Mesenteric fat pad (tissue), 1 donor: ENCODE measurements around the gene ENOSF1. TPM values are rescaled to one million over a fixed set of nuclear protein-coding genes. Genes with fewer than 3 reads are reported as not detected.

Experiments
- DNase-seq: peaks from one replicate; pipeline ENCODE4 v3.0.0-alpha.2; 2020; ENCODE audit warnings: low spot score
- total RNA-seq: library from RNA; stranded (reverse); fragmentation: NEBNext Ultra II Directional; extraction: Animal tissue kit (Norgen Biotek cat#: 25700); gene quantifications from one replicate; pipeline ENCODE4 v1.2.1, GENCODE V29; 2021
- donor health status: DM: yes; HTN: yes; CAD: no.

ENOSF1 gene
- total RNA-seq, 1 donor from 2014 or later = 54.5 TPM

DNA sequence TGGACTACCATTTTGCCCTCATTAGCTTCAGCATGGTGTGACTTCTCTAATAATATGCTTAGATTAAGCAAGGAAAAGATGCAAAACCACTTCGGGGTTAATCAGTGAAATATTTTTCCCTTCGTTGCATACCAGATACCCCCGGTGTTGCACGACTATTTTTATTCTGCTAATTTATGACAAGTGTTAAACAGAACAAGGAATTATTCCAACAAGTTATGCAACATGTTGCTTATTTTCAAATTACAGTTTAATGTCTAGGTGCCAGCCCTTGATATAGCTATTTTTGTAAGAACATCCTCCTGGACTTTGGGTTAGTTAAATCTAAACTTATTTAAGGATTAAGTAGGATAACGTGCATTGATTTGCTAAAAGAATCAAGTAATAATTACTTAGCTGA, 38.7 kb downstream of the ENOSF1 start:
- DNase-seq = no peak

DNA sequence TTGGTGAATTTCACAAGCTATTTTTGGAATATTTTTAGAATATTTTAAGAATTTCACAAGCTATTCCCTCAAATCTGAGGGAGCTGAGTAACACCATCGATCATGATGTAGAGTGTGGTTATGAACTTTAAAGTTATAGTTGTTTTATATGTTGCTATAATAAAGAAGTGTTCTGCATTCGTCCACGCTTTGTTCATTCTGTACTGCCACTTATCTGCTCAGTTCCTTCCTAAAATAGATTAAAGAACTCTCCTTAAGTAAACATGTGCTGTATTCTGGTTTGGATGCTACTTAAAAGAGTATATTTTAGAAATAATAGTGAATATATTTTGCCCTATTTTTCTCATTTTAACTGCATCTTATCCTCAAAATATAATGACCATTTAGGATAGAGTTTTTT, 39.1 kb downstream of the ENOSF1 start:
- DNase-seq = no peak

DNA sequence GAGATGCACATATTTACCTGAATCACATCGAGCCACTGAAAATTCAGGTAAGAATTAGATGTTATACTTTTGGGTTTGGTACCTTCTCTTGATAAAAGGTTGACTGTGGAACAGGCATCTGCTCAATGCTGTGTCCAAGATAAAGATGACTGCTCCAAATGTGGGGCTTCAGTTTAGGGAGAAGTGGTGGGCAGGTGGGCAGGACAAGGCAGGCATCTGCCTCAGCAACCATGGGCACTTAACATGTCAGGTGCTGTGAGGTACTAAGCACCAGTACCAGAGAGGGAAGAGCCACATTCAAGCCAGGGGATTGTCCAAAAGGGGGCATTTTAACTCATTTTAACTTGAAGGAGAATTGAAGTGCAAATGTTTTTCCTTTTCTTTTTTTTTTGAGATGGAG, 41.0 kb downstream of the ENOSF1 start:
- no peak for DNase-seq

DNA sequence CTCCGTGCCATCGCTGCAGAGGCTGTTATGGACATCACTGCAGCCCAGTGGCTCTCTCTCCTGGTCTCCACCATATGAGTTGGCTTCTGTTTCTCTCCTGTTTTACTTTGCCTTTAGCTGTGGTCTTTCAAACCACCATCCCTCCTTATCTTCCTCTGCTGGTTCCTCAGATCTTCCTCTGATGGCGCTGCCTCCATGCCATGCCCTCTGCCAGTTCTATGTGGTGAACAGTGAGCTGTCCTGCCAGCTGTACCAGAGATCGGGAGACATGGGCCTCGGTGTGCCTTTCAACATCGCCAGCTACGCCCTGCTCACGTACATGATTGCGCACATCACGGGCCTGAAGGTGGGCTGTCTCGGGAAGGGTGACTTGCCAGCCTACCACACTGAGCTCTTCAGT, 41.9 kb downstream of the ENOSF1 start:
- DNase-seq = no peak

DNA sequence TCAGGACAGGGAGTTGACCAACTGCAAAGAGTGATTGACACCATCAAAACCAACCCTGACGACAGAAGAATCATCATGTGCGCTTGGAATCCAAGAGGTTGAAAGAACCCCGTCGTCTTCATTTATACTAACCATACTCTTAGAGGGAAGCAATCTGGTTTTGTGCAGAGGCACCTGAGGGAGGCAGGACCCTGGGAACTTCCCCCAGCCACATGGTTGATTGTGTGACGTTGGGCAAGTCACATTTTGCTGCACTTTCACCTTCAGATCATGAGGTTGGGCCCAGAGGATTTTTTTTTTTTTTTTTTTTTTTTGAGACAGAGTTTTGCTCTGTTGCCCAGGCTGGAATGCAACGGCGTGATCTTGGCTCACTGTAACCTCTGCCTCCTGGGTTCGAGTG, 43.4 kb downstream of the ENOSF1 start:
- no peak for DNase-seq

DNA sequence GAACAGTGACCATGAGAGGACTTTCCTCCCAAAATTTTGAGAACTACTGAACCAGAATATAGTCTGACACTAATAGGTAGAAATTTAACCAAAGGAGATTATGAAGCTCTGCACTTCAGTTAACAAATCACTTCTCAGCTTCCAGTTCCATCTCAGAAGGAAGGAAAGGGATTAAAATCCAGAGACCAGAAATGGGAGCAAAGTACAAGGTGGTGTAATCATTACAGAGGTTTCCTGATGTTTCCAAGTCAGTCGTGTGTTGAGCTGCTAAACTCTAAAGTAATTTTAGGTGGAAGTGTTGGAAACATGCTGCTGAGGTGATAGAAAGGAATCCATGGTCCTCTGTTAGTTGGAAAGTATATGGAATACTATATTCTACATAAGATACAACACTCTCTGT, 44.2 kb downstream of the ENOSF1 start:
- DNase-seq = no peak

DNA sequence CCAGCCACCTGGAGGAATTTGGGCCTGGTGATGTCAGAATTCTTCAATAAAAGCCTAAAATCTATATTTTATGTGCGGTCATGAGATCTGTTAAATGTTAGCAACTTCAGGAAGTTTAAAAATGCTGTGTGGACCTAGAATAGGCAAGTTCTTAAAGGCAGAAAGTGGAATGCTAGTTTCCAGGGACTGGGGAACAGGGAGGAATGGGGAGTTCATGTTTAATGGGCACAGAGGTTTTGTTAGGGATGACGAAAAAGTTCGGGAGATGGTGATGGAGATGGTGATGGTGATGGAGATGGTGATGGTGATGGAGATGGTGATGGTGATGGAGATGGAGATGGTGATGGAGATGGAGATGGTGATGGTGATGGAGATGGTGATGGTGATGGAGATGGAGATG, 45.8 kb downstream of the ENOSF1 start:
- DNase-seq = no peak

DNA sequence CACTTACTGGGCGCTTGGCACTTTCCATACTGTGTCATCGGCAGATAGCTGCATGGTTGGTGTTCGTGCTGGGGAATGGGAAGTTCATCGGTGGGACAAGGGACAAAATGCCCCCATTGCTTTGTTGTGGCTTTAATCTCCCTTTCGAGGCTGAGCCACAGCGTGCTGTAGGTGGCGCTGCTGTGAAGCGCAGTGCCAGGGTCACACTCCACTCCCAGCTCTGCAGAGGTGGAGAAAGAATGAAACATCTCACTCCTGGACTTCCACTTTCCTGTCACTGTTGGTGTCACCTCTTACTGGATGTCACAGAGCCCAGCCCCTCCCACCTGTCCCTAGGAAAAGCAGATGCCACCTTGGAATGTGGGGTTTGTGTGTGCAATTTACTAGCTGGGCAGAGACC, 46.3 kb downstream of the ENOSF1 start:
- DNase-seq = no peak

DNA sequence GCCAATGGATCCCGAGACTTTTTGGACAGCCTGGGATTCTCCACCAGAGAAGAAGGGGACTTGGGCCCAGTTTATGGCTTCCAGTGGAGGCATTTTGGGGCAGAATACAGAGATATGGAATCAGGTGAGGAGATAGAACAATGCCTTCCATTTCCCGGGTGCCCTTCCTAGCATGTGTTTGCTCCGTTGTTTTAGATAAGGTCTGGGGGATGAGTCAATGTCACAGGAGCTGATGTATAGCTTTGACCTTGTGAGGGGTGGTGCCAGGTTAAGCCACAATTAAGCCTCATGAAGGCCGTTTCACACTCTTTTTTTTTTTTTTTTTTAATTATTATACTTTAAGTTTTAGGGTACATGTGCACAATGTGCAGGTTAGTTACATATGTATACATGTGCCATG, 50.2 kb downstream of the ENOSF1 start:
- no peak for DNase-seq

DNA sequence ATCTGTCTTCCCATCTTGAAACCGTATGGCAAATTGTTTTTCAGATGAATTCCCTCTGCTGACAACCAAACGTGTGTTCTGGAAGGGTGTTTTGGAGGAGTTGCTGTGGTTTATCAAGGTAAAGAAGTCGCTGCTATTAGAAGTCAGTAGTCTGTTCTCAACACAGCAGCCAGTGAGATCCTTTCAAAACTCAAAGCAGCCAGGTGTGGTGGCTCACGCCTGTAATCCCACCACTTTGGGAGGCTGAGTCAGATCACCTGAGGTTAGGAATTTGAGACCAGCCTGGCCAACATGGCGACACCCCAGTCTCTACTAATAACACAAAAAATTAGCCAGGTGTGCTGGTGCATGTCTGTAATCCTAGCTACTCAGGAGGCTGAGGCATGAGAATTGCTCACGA, 52.8 kb downstream of the ENOSF1 start:
- DNase-seq = no peak

DNA sequence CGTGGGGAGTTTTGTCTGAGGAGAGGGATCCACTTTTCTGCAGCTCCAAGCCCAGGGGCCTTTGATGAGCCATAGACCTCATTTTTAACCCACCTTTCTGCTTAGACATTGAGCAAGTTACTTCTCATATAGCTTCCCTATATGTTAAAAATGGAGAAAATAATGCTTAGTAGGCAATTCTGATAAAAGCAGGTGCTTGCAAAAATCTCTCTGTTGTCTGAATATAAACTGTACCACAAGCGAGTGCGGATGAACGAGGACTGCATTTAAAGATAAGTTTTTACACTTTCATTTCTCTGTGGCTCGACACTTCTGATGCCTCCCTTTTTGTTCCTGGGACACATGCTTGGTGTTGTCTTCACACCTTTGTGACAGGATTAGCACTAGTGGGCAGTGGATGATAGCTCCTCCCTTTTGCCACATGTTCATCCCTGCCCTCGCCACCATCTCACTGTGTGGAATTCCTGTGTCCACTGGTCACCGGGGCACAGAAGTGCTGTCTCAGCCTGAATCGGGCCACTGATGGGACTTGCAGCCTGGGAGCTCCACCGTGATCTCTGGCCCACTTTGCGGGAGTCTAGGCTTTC, 53.4 kb downstream of the ENOSF1 start:
- DNase-seq = no peak

DNA sequence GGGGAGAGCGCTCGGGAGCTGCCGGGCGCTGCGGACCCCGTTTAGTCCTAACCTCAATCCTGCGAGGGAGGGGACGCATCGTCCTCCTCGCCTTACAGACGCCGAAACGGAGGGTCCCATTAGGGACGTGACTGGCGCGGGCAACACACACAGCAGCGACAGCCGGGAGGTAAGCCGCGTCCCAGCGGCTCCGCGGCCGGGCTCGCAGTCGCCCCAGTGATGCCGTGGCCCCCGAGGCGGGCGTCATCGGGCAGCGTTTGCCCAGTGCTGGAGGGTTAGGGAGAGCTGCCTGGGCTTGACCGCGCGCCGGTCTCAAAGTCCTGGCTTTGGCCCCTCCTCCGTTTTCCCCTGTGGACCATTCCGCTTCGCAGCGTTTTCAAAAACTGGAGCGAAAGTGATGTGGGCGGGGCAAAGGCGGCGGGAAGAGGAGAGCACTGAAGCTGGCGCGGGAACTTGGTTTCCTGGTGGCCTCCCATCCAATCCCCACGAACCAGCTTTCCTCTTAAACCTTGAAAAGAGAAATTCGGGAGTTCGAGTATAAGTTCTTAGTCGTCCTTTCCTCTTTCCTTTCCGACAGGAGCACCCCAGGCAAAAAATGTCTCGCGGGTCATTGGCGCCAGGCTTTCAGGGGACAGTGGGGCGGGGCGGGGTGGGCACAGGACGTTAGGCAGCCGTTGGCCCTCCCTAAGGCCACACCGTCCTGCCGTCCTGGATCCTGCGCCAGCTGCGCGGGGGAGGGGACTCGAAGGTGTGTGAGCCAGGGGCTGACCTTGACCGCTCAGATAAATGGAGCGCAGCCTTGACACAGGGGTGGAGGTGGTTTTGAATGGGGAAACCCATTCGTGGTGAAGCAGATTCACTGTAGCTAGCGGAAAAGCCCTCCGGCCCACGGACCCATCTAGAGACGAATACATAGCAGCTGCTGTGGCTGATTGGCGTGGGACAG, 54.2 kb downstream of the ENOSF1 start:
- peak; percentile 91 for DNase-seq

DNA sequence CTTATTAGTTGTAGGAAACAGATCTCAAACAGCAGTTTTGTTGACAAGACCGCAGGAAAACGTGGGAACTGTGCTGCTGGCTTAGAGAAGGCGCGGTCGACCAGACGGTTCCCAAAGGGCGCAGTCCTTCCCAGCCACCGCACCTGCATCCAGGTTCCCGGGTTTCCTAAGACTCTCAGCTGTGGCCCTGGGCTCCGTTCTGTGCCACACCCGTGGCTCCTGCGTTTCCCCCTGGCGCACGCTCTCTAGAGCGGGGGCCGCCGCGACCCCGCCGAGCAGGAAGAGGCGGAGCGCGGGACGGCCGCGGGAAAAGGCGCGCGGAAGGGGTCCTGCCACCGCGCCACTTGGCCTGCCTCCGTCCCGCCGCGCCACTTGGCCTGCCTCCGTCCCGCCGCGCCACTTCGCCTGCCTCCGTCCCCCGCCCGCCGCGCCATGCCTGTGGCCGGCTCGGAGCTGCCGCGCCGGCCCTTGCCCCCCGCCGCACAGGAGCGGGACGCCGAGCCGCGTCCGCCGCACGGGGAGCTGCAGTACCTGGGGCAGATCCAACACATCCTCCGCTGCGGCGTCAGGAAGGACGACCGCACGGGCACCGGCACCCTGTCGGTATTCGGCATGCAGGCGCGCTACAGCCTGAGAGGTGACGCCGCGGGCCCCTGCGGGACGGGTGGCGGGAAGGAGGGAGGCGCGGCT, 55.0 kb downstream of the ENOSF1 start, which contains the start of gene TYMS:
Gene TYMS (plus strand): TSS at position 343 of the 690 bp plus-strand sequence. CDS start 90 bp downstream, at position 433.
- no peak for DNase-seq

DNA sequence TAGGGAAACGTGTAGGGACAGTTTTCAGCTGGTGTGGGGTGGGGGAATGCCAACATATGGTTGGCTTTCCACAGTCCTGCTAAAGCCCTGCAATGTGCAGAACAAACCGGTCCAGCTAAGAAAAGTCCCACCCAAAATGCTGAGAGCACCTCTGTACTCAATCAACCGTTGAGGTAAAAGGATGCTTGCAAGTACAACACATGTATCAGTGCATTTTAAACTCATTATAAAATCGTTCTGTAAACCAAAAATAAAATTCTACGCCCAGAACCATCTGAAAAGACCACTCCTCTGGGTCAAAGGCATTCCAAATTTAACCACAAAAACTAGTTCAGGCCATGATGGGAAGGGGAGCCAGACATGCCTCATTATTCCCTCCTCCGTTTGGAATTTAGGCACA, 57.0 kb downstream of the ENOSF1 start:
- no peak for DNase-seq

DNA sequence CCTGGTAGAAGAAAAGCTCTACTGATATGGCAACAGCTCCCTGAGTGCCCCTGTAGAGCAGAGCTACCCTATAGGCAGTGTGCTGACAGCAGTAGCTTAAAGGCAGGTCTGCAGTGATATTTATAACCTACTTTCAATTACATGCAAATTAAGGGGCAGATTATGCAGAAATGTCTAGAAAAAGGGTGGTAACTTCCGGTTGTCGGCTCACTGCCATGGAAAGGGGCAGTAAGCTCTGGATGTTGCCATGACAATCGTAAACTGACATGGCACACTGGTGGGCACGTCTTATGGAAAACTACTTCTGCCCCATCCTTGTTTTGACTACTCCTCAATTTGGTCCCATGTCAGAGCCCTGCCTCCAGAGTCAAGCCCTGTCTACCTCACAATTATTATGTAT, 57.8 kb downstream of the ENOSF1 start:
- DNase-seq = no peak

DNA sequence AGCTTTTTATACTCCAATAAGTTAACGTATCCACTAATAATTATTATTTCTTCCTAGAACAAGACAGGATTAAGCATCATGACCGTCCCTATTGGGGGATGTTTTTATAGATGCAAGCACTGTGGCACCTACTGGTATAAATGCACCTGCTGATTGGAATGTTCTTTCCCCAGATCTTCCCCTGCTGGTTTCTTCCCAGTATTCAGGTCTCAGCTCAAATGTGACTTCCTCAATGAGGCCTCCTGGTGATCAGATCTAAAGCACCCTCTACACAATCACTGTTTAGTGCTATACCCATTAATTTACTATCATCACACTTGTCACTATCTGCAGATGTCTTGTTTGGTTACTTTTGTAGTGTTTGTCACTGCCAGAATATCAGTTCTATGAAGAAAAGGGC, 58.9 kb downstream of the ENOSF1 start:
- DNase-seq = no peak

DNA sequence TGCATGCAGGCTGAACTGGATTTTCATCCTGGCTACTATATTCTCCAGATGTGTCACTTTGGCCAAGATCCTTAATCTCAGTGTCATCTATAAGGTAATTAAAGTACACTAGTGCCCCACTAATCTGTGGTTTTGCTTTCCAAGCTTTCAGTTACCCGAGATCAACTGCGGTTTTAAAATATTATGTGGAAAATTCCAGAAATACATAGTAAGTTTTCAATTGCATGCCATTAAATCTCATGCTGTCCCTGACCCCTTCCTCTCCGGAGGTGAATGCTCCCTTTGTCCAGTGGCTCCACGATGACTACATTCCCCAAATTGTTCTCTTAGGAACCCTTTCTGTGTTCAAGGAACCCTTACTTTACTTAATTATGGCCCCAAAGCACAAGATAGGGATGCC, 60.3 kb downstream of the ENOSF1 start:
- DNase-seq = no peak

DNA sequence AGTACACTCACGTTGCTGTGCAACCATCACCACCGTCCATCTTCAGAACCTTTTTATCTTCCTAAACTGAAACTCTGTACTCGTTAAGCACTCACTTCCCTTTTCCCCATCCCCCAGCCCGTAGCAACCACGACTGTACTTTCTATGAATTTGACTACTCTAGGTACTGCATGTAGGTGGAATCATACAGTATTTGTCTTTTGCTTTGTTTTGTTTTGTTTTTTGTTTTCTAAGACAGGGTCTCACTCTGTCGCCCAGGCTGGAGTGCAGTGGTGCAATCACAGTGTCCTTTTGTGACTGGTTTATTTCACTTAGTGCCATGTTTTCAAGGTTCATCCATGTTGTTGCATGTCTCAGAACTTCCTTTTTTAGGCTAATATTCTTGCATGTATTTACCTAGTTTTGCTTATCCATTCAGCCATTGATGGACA, 62.0 kb downstream of the ENOSF1 start:
- DNase-seq = no peak

DNA sequence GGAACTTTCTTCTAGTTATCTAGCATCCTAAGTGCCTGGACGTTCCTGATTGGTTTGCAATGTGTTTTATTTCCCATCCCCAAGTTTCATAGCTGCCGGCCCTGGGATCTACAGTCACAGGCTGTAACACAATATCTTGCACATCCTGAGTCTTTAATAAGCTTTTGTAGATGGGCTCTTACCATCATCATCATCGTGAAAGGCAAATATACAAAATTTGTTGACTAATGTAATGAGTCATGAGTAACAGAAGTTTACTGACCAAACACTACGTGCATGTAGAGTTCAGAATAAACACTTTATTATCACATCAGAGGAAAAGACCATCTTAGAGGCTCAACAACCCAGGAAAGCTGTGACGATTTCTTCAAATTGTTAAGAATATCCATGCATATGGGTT, 63.1 kb downstream of the ENOSF1 start:
- DNase-seq = no peak

DNA sequence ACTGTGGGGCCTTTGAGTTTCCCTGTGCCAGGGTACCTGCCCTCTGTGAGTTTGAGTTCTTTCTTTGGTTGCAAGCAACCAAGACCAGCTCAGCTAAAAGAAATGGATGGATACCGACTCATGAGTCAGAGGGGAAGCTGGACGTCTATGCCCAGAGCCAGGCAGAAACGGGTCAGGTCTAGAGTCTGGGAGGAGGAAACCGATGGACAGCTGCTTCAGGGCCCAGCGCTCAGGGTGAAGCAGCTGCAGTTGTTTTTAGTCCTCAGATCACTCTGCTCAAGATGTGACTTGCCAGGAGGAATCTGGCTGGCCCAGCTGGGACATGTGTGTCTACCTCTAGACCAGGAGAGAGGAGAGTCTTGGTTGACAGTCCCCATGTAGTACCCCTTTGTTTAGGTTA, 65.1 kb downstream of the ENOSF1 start:
- DNase-seq = no peak

DNA sequence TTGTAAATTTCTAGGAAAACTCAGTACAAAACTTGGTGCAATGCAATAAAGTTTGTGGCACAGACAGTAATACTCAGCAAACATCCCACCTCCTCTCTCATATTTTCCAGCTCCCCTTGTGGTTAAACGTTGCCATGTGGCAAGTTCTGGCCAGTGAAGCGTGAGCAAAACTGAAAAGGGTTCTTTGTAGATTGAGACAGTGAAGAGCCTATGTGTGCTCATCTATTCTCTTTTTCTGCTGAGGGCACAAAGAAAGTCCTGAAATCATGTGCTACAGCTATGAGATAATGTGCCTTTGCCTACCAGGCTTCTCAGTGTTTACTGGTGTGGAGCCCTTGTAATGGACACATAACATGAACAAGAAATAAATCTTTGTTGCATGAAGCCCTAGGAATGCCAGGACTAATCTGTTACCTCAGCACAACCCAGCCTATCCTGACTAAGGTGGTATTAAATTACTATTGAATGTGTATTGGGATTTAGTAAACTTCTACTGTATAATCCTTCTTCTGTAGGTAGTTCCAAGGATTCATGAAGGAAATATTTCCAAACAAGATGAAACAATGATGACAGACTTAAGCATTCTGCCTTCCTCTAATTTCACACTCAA, 67.9 kb downstream of the ENOSF1 start:
- DNase-seq = no peak

DNA sequence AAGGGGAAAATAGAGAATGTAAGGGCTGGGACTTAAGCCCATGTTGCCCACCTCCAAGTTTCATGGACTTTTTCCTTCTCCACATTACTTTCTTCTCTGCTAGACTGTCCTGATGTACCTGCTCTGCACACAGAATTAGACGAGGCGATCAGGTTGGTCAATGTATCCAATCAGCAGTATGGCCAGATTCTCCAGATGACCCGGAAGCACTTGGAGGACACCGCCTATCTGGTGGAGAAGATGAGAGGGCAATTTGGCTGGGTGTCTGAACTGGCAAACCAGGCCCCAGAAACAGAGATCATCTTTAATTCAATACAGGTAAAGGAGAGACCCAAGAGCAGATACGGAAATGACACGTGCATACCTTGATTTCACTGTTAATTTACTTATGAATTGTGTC, 71.2 kb downstream of the ENOSF1 start:
- DNase-seq = no peak
